NT2/D1 (cell line): Measurements from ENCODE around the gene TNFRSF1A.

Experiments
- YY1 ChIP-seq: IDR thresholded peaks from 2 replicates; pipeline ENCODE4 v1.6.1; 2011; ENCODE audit not compliant: insufficient read length, insufficient read depth
- ZNF274 ChIP-seq: IDR thresholded peaks from 2 replicates; pipeline ENCODE4 v1.6.1; 2011; ENCODE audit warnings: mild to moderate bottlenecking, low read depth, low read length

DNA sequence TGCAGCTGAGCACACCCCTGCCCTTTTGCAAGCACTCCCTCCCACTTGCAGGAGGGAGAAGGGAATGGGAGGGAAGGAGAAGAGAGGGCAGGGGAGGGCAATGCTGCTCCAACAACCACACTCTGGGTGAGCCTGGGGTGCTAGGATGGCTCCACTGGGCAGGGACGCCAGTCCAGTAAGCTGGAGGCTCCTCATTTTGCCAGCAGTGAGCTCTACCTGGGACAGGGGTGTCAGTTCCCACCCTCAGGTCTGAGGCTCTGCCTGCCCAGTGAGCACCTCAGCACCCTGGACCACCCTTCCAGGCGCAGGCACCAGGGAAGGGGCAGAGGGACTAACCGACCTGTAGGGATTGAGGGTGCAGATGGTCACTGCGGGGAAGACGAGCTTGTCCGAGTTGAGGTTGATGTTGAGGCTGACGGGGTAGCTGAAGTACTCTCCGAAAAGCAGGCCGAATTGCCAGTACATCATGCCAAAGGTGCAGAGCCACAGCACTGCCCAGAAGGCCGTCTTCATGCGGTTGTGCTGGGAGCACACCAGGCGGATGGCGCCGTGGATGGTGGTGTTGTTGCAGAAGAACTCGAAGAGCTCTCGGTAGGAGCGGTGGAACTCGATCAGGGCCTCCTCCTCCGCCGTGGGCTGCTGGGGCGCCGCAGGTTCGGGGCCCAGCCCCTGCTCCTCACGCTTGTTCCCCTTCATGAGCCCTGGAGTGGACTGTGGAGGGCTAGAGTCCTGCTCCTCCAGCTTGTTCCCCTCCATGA is 32.3 kb upstream of the TNFRSF1A start:
- no peak for TF ChIP-seq ZNF274
- no peak for TF ChIP-seq YY1
